Adrenal gland (tissue), 5 donors: ENCODE results near the gene ROPN1.

Experiments
- POLR2A ChIP-seq, 2 donors: fragments of 450-650 bp; IDR thresholded peaks; one replicate each; pipeline ENCODE4 v1.6.1; 2017; ENCODE audit warnings: antibody characterized with exemption in 2 of 2, mild to moderate bottlenecking in 2 of 2, moderate library complexity in 1 of 2
- TF ChIP-seq, protein P1 (sequence below), 6 experiments: fragments of 450-650 bp in 4 of 6; fragments of 200-600 bp in 2 of 6; sonication (generic) in 1 of 6; IDR thresholded peaks; 1 replicate in 5 of 6; 2 replicates in 1 of 6; pipeline versions ENCODE4 v1.5.1 to v1.8.0; 2016 to 2021; ENCODE audit warnings: antibody characterized with exemption in 6 of 6, mild to moderate bottlenecking in 2 of 6, moderate library complexity in 1 of 6
- donor health status: DM: no; HTN: no; CAD: no.

DNA sequence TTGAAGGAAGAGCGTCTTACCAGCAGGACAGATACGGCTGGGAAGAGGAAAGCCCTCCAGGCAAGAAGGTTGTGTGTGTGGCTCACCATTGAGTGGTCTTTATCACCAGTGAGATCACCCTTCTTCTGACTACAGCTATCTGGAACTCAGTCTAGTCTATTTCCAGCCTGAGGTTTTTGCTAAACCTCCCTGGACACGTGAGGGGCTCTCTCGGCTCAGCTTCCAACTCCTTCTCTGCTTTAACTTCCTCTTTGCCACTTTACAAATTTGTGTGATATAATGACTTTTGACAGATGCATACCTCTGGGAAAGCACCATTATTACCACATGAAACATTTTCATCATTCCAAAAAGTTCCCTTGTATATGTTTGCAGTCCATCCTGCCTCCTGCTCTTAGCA, 15.3 kb upstream of the ROPN1 start:
- TF ChIP-seq, protein P1, sequence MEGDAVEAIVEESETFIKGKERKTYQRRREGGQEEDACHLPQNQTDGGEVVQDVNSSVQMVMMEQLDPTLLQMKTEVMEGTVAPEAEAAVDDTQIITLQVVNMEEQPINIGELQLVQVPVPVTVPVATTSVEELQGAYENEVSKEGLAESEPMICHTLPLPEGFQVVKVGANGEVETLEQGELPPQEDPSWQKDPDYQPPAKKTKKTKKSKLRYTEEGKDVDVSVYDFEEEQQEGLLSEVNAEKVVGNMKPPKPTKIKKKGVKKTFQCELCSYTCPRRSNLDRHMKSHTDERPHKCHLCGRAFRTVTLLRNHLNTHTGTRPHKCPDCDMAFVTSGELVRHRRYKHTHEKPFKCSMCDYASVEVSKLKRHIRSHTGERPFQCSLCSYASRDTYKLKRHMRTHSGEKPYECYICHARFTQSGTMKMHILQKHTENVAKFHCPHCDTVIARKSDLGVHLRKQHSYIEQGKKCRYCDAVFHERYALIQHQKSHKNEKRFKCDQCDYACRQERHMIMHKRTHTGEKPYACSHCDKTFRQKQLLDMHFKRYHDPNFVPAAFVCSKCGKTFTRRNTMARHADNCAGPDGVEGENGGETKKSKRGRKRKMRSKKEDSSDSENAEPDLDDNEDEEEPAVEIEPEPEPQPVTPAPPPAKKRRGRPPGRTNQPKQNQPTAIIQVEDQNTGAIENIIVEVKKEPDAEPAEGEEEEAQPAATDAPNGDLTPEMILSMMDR (IDR thresholded peaks at IDR 0.05) = no peak
- no peak for TF ChIP-seq POLR2A (IDR thresholded peaks at IDR 0.05)
